Hindlimb muscle (tissue), 1 donor: Measurements from ENCODE around the gene RAB29. TPM values are rescaled to one million over a fixed set of nuclear protein-coding genes. Genes with fewer than 3 reads are reported as not detected.
A peak's percentile ranks its signal among the peaks of the same experiment; 100 is the strongest.
"Not testable (repeated sequence)": the region's sequence is repeated elsewhere in the genome, so short reads cannot be mapped to it uniquely, and the experiment has no call there.

Source experiments
- DNase-seq: peaks from one replicate; pipeline ENCODE4 v3.0.0-alpha.2; 2013
- polyA plus RNA-seq: library from polyadenylated mRNA; unstranded; fragments of 120-200 nt; gene quantifications from one replicate; pipeline ENCODE4 v1.2.1, GENCODE V29; 2013; ENCODE audit not compliant: insufficient read length

The RAB29 gene
- polyA plus RNA-seq, 1 donor = 3.7 TPM

DNA sequence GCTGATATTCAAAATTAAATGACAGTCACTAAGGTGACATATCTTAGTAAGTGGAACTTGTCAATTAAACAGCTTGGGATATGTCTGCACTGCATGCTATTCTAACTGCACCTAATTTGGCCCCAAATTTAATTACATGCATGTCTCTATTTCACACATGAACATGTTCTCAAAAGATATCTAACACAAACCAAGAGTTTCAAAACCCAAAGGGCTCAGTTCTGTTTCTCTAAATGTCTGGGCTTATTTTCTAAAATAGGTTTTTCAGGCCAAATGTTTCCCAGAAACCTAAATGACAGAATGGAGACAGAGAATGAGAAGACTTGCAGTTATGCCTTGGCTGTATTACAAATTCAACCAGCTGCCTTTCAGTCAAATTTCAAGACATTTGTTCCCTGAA is 11.3 kb downstream of the RAB29 start:
- DNase-seq = no peak

DNA sequence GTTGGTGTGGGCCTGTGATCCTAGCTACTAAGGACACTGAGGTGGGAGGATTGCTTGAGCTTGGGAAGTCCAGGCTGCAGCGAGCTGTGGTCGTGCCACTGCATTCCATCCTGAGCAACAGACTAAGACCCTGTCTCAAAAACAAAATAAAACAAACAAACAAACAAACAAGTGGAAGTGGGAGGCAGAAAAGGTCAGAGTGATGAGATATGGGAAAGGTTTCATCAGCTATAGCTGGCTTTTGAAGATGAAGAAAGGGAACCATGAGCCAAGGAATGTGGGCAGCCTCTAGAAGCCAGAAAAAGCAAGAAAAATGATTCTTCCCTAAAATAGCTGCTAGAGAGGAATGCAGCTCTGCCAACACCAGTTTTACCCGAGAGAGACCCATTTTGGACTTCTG is 14.7 kb downstream of the RAB29 start:
- no peak for DNase-seq

DNA sequence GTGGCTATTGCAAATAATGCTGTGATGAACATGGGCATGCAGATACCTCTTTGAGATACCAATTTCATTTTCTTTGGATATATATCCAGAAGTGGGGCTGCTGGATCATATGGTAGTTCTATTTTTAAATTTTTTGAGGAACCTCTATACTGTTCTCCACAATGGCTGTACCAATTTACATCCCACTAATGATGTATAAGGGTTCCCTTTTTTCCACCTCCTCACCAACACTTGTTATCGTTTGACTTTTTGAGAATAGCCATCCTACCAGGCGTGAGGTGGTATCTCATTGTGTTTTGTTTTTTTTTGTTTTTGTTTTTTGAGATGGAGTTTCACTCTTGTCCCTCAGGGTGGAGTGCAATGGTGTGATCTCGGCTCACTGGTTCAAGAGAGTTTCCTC is 18.7 kb downstream of the RAB29 start:
- no peak for DNase-seq

DNA sequence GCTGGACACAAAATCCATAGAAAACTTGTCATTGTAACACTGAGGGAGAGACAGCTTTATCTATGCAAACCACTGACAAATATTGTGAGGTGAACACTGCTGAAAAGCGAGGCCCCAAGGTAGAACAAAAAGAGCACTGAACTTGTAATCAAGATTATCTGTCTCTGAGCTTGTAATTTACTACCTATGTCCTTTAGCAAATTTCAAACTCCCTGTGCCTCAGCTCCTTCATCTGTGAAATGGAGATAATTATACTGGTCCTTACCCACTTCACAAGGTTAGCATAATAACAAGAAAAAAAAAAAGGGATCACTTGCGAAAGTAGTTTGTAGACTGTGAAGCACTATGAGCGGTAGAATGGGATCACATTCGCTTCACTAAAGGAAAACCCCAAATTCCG is 20.4 kb downstream of the RAB29 start:
- DNase-seq = no peak

DNA sequence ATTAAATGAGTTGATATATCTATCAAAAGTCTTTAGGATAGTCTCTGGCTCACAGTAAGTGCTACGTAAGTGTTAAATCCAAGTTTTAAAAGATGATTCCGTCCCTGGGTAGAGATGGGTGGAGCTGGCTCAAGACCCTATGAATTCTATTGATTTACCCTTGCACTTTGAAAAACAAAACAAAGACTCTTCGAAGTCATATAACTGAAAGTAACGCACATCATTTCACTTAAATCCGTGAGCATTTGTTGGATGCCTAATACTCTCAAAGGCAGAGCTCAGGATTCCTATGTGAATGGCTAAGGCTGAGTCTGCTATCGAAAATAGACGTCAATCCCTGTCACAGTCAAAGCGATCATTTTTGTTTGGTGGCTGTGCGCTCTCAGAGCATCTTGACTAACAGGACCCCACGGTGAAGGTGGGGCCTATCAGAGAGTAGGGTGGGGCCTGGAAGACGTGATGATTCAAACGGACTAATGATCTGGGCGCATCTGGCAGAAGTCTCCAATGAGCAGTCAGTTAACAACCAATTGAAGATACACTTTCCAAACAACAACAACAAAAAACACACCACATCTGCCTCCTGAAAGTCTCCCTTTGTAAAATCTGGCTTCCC is 24.1 kb downstream of the RAB29 start:
- no peak for DNase-seq

DNA sequence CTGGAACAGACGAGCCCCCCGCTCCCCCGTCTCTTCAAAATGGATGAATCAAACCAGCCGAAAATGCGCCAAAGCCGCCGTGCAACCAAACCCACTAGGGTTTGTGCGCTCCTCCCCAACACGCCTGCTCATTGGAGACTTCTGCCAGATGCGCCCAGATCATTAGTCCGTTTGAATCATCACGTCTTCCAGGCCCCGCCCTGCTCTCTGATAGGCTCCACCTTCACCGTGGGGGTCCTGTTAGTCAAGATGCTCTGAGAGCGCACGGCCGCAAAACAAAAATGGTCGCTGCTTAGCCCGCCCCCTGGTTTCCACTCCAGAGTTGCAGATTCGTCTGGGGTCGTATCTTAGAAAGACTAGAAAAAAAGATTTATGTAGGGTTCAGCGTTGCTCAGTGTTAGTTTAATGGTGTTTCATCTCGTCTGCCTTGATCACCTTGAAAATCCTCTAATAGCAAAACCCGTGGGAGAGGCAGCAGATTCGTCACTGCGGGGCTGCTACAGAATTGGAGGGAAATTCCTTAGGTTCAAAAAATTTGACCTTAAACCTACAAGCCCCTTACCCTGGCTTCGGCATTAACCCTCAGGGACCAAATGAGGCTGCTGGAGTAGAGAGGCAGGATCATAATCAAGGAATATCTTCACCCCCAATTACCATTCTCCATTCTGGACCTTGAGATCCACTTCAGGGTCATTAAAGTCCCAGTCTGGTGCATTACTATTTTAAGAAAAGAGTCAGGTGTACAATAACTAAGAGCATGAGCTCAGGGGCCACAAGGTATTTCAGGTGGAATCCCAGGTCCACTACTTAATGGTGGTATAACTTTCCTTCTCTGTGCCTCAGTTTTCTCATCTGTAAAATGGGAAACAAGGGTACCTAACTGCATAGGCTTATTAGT is 24.9 kb downstream of the RAB29 start, which contains the start of gene NUCKS1:
Gene NUCKS1 (minus strand): TSS at position 45 of the 898 bp plus-strand sequence. CDS start 209 bp downstream, outside the sequence.
- DNase-seq = peak; percentile 98

DNA sequence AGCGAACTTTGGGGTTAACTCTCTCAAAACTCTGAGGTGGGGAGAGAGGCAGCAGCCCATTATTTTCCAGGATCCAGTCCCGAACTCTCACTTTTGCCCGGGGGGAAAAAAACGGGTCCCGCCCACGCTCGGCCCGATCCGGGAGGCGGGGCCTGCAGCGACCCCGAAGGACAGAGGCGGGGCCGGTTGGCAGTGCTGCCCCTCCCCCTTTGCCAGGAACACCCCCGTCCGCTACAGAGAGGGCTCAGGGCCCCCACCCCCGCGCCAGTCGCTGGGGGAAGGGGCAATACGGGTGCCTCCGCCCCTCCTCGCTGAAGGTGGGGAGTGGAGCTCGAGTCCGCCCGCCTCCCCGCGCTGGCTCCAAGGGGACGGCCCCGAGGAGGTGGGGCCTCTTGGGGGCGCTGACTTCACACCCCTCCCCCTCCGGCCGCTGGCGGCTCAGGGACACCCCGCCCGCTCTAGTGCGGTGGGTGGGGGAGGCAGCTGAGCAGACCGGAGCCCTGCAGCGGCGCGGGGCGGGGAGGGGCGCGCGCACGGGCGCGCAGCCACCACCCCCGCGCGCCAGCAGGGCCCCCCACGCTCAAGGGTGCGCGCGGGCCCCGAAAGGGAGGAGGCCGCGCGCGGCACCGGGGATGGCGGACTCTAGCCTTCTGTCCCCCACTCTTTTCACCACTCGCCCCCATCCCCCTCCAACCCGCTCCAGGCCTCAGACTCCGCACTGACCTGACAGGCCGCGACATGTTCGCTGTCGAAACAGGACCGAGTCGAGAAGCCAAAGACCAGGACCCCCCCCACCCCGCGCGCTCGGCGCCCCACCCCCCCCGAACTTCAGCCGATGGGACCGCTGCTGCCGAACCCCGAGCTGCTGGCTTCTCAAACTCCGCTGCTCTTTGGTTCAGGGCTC is 25.8 kb downstream of the RAB29 start:
- DNase-seq = peak; percentile 95

DNA sequence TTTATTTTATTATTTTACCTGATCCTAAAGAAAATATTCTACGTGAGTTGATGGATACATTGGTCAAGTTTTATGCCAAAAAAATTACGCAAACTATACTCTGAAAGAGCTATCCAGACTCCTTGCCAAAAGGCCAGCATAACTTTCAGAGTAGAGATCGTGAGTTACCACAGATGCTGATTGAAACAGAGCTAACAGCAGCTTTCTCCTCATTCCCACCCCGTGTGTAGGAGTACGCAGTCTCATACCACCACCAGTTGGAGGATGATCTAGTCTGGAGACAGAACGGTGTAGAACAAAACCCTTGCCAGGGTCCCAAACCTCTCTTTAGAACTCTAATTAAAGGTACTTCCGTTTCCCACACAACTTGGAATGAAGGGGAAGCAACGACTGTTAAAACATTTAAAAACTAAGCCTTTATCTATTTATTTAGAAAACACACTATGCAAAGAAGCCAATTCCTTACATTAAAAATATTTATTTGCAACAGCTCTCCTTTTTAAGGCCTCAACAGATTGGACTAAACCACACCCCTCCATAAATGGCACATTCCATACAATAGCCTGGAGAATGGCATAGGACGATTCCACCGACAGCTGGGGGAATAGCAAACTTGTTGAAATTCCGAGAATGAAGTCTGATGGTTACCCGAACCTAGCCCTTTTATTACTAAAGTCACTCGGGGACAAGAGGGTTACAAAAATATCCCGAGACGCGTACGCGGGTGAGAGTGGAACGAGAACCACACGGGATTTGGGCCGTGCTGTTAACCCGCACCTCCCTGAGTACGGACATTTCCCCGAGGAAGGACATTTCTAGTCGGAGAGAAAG is 26.7 kb downstream of the RAB29 start:
- DNase-seq = peak; percentile 32

DNA sequence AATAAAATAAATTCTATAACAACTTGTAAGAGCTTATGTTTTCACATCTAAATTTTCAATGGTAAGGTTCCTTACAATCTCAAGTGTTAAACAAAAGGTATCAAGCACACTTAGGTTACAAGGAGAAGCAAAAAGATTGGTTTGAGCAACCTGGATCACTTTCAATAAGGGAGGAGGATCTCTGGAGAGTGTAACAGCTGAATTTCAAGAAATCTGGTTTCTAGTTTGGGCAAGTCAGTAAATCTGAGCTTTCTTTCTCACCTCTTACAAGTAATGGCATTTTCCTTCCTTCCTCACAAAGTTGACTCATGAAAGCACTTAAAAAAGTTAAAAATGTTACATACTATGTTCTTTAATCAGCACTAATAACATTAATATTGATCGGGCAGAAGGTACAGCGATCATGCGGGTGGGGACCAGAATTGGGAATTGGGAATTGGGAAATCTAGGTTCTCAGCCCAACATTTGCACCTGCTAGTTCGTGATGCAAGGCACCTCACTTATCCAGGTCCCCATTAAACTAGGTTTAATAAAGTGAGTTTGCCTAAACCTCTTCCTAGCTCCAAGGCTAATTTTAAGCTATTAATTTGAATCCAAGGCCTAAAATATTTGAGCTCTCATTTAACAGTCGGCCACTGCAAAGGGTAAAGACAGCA is 28.4 kb downstream of the RAB29 start:
- no peak for DNase-seq

DNA sequence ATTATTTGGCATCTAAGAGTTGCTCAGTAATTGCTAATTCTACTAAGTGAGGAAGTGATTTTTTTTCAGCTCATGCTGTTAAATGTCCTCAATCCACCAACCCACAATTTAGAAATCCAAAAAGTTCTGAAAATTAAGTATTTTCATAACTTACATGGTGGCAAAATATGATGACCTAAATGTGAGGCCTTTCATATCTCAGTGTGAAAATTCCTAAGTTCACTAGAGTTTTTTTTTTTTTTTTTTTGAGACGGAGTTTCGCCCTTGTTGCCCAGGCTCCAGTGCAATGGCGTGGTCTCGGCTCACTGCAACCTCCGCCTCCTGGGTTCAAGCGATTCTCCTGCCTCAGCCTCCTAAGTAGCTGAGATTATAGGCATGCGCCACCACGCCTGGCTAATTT is 30.9 kb downstream of the RAB29 start:
- DNase-seq = no peak

DNA sequence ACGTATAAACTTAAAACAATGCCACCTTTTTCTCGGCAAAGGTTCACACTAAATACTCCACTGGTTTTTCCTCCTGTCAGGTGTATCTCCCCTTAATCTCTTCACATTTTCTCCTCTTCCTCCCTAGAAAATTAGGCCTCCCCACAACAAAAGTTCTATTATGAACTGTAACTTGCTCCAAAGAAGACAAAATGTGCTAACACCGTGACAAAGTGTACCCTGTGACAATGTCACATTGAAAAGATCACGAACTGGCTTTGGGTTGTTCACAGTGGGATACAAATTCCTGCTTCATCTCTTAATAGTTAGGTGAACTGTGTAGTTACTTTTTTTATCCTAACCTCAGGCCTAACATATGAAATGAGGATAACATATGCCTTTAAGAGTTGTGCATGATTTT is 31.3 kb downstream of the RAB29 start:
- no peak for DNase-seq

DNA sequence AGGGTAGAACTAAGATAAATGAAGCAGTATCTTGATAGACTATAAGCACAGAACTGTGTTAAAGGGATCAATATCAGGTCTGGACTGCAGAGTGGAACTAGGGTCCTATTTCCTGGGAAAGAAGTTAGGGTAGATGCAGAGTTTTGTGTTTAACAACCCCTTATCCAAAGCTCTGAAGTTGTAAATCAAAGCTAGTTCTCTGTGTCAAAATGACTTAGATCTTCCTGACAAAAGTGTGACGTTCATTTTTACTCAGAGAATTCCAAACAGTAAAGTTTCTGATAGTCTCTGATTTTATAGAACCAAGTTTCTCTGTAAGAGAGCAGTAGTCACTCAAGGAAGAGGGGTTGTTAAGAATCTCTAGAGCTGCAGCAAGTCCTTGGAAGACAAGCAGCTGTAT is 33.6 kb downstream of the RAB29 start:
- no peak for DNase-seq

DNA sequence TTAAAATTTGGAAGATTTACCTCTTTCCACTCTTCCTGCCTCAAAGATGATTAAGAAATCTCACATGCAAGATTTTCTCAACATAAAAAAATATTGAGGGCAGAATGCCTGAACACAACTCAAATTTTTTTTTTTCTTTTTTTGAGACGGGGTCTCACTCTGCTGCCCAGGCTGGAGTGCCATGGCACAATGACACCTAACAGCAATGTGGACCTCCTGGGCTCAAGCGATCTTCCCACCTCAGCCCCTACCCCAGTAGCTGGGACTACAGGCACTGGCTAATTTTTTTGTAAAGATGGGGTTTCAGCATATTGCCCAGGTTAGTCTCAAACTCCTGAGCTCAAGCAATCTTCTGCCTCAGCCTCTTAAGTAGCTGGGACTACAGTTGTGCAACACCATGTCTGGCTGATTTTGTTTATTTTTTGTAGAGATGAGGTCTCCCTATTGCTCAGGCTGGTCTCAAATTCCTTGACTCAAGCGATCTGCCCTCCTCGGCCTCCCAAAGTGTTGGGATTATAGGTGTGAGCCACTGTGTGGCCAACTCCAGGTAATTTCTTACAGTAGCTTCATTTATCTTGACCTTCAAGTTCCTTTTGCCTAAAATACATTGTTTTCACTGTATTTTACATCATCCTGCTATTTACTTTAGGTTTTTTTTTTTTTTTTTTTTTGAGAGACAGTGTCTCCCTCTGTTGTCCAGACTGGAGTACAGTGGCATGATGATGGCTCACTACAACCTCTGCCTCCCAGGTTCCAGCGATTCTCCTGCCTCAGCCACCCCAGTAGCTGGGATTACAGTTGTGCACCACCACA is 35.7 kb downstream of the RAB29 start:
- no peak for DNase-seq

DNA sequence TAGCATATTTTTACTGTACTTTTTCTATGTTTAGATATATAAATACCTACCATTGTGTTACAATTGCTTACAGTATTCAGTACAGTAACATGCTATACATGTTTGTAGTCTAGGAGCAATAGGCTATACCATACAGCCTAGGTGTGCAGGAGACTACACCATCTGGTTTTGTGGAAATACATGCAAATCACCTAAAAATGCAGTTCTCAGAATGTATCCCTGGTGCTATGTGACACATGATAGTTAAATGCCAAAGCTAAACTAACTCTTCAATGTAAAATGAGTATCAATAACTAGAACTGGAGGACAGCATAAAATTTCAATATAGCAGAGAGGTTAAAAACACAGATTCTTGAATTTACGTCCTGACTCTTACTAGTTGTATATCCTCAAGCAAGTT is 40.1 kb downstream of the RAB29 start:
- DNase-seq = no peak

DNA sequence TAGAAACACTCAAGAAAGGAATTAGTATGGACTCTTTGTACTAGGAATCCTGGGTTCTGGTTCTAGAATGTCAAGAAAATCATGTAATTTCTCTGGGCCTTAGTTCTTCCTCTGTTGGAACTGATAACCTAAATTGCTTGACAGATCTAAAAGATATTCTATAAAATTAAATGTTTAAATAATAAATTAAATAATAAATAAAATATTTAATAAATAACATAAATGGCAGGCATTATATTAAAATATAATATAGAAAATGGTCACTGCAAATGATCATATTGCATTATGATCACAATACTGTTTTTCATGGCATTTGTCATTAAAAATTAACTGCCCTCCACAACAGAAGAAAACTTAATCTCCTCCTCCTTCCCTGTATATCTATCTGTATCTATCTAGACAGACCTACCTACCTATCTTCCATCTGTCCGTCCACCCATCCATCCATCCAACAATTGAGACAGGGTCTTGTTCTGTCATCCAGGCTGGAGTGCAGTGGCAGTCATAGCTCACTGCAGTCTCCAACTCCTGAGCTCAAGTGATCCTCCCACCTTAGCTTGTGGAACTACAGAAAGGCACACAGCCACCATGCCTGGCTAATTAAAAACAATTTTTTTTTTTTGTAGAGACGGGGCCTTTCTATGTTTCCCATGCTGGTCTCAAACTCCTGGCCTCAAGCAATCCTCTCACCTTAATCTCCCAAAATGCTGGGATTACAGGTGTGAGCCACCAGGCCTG is 41.7 kb downstream of the RAB29 start:
- no peak for DNase-seq

DNA sequence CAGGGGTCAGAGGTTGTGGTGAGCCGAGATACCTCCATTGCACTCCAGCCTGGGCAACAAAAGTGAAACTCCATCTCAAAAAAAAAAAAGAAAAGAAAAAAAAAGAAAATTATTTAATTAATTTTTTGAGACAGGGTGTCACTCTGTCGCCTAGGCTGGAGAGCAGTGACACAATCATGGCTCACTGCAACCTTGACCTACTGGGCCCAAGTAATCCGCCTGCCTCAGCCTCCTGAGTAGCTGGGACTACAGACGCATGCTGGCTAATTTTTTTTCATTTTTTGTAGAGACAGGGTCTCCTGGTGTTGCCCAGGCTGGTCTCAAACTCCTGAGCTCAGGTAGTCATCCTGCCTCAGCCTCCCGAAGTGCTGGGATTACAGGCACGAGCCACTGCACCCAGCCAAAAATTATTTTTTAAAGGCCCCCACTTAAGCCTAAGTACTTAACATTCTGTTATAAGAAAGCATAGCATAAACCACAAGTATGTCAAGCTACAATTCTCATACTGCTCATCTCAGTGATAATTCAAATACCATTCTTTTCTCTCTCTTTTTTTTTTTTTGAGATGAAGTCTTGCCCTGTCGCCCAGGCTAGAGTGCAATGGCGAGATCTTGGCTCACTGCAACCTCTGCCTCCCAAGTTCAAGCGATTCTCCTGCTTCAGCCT is 45.2 kb downstream of the RAB29 start:
- DNase-seq = no peak

DNA sequence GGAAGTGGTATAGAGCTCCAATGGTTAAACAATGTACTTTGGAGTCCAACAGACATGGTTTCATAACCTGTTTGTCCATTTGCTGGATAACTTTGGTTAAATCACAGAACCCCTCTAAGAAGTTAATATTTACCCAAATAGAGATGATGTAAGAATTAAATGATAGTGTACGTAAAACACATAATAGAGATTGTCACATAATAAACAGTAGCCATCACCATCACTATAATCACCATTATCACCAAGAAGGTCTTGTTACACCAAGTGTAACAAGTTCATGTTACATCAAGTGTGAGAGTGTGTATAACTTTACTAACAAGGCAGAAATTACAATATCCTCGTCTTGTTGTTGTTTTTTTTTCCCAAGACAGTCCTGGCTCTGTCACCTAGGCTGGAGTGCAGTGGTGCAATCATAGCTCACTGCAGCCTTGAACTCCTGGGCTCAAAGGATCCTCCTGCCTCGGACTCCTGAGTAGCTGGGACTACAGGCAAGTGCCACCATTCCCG is 48.6 kb downstream of the RAB29 start:
- no peak for DNase-seq

DNA sequence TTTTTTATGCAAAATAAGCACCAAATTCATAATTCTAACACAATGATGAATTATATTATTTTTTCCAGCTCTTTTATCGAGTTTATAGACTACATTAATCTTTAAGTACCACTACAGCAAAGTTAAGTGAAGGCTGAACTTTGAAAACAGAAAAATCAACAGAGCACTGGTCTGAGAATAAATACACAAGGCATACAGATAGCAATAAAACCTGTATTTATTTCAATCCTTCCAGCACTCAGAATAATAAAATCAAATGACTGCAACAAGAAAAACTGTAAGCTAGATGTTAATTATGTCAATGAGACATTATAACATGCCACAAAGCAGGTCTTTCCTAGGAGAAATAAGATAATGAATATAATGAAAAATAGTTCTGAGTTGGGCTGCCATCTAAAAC is 49.8 kb downstream of the RAB29 start:
- no peak for DNase-seq

DNA sequence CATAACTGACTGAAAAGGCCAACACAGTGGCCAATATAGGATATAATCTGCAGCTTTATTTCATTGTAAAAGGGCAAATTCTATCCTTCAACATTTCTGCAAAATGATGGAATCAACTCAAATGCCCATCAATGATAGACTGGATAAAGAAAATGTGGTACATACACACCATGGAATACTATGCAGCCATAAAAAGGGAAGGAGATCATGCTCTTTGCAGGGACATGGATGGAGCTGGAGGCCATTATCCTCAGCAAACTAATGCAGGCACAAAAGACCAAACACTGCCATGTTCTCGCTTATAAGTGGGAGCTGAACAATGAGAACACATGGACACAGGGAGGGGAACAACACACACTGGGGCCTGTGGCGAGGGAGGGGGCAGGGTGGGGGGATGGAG is 54.5 kb downstream of the RAB29 start:
- not testable (repeated sequence) for DNase-seq
